ENCODE results near the gene TMEM120A.

The TMEM120A gene

GRCh38 chr7:75968012-75968411, 26.4 kb downstream of the TMEM120A start:
- TF ChIP-seq TAF1 (IDR thresholded peaks at IDR 0.05; ENCODE audit: borderline replicate concordance, insufficient read depth, low read length), result no peak
- no peak for TF ChIP-seq SIN3A (IDR thresholded peaks at IDR 0.05; ENCODE audit: borderline replicate concordance, insufficient read depth, low read length)
- TF ChIP-seq FOXP2 (optimal IDR thresholded peaks at IDR 0.05; ENCODE audit: borderline replicate concordance, extremely low read depth, extremely low read length, insufficient read depth), result no peak
- no peak for TF ChIP-seq REST (IDR thresholded peaks at IDR 0.05; ENCODE audit: insufficient read depth in 1 of 2, low read depth in 2 of 2, low read length in 2 of 2)
- TF ChIP-seq POLR2AphosphoS5 (IDR thresholded peaks at IDR 0.05; ENCODE audit: low read depth, low read length), result no peak

- TF ChIP-seq POLR2AphosphoS5 (IDR thresholded peaks at IDR 0.05; ENCODE audit: low read depth, low read length), result no peak
Observed at GRCh38 chr7:75967487-75967997, 26.9 kb downstream of the TMEM120A start.

- TF ChIP-seq TAF1 (IDR thresholded peaks at IDR 0.05; ENCODE audit: borderline replicate concordance, insufficient read depth, low read length), result no peak
- no peak for TF ChIP-seq FOXP2 (optimal IDR thresholded peaks at IDR 0.05; ENCODE audit: borderline replicate concordance, extremely low read depth, extremely low read length, insufficient read depth)
- no peak for TF ChIP-seq SIN3A (IDR thresholded peaks at IDR 0.05; ENCODE audit: borderline replicate concordance, insufficient read depth, low read length)
- TF ChIP-seq REST (IDR thresholded peaks at IDR 0.05; ENCODE audit: insufficient read depth in 1 of 2, low read depth in 2 of 2, low read length in 2 of 2), result no peak
- no peak for TF ChIP-seq POLR2AphosphoS5 (IDR thresholded peaks at IDR 0.05; ENCODE audit: low read depth, low read length)
Observed at GRCh38 chr7:75967055-75967454, 27.3 kb downstream of the TMEM120A start.

DNA sequence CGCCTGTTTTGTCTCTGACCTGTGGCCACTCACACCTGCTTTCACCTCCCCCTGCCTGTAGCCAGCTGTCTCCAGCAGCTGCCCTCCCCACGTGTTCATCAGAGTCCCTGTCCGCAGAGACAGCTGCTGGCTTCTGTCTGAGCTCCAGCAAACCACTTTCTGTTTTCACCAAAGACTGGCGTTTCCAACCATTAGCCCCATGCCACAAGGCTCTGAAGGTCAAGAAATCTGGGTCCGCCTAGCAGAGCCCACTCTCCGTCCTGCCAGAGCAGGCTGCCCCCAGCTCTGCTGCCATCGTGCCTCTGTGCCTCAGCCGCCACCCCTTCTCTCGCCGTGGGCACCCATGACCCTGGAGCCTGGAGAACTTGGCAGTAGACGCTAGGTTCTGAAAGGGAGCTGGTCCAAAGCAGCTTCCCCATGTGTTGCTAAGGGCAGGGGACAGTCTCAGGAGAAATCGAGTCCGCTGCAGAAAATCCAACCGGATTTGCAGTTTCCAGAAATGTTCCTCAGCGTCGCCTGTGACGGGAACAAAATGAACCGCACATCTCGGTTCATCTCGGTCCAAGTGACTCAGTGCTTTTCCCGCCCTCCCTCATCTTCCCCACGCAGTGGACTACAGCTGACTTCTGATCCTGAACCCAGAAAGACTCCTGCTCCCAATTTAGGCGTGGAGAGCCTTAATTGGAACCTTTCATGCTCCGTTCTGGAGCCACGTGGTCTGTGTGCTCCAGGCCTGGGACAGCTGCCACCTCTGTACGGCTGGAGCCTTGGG, 28.0 kb downstream of the TMEM120A start:
- no peak for TF ChIP-seq POLR2AphosphoS5 (IDR thresholded peaks at IDR 0.05; ENCODE audit: low read depth, low read length)
- no peak for TF ChIP-seq FOXP2 (optimal IDR thresholded peaks at IDR 0.05; ENCODE audit: borderline replicate concordance, extremely low read depth, extremely low read length, insufficient read depth)
- TF ChIP-seq SIN3A (IDR thresholded peaks at IDR 0.05; ENCODE audit: borderline replicate concordance, insufficient read depth, low read length), result no peak
- no peak for TF ChIP-seq TAF1 (IDR thresholded peaks at IDR 0.05; ENCODE audit: borderline replicate concordance, insufficient read depth, low read length)
- TF ChIP-seq REST (IDR thresholded peaks at IDR 0.05; ENCODE audit: insufficient read depth in 1 of 2, low read depth in 2 of 2, low read length in 2 of 2), result no peak

- TF ChIP-seq REST (IDR thresholded peaks at IDR 0.05; ENCODE audit: insufficient read depth in 1 of 2, low read depth in 2 of 2, low read length in 2 of 2) (no peak), TAF1 (IDR thresholded peaks at IDR 0.05; ENCODE audit: borderline replicate concordance, insufficient read depth, low read length) (no peak), FOXP2 (optimal IDR thresholded peaks at IDR 0.05; ENCODE audit: borderline replicate concordance, extremely low read depth, extremely low read length, insufficient read depth) (no peak), SIN3A (IDR thresholded peaks at IDR 0.05; ENCODE audit: borderline replicate concordance, insufficient read depth, low read length) (no peak), POLR2AphosphoS5 (IDR thresholded peaks at IDR 0.05; ENCODE audit: low read depth, low read length) (no peak)
Observed at GRCh38 chr7:75965617-75966016, 28.8 kb downstream of the TMEM120A start.
